Measurements from ENCODE around the gene SKOR1.

The SKOR1 gene

GRCh38 chr15:67794832-67795574 is 30.3 kb upstream of the SKOR1 start:
- DNase-seq (ENCODE audit: low read depth, low spot score) = no peak

GRCh38 chr15:67796196-67797127 is 28.8 kb upstream of the SKOR1 start:
- no peak for DNase-seq (ENCODE audit: low read depth, low spot score)

DNA sequence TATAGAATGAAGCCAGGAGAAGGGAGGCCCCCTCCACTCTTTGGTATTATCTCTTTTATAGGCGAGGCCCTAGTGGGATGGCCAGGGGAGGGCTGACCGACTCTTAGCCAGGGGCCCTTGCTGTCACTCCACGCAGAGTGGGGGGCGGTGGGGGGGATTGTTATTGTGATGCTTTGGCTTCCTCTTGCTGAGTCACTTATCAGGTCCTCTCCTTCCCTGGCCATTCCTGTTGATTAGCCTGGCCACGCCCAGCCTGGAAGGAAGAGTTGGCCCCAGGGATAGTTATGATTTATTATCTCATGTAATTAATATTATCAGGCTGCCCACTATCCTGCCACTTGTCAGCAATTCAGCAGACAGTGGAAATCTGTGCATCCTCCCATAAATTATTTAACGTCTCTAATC is 25.5 kb upstream of the SKOR1 start:
- no peak for DNase-seq (ENCODE audit: low read depth, low spot score)

- DNase-seq (ENCODE audit: low read depth, low spot score) = no peak
These were observed 24.2 kb upstream of the SKOR1 start for GRCh38 chr15:67801142-67801541.

DNA sequence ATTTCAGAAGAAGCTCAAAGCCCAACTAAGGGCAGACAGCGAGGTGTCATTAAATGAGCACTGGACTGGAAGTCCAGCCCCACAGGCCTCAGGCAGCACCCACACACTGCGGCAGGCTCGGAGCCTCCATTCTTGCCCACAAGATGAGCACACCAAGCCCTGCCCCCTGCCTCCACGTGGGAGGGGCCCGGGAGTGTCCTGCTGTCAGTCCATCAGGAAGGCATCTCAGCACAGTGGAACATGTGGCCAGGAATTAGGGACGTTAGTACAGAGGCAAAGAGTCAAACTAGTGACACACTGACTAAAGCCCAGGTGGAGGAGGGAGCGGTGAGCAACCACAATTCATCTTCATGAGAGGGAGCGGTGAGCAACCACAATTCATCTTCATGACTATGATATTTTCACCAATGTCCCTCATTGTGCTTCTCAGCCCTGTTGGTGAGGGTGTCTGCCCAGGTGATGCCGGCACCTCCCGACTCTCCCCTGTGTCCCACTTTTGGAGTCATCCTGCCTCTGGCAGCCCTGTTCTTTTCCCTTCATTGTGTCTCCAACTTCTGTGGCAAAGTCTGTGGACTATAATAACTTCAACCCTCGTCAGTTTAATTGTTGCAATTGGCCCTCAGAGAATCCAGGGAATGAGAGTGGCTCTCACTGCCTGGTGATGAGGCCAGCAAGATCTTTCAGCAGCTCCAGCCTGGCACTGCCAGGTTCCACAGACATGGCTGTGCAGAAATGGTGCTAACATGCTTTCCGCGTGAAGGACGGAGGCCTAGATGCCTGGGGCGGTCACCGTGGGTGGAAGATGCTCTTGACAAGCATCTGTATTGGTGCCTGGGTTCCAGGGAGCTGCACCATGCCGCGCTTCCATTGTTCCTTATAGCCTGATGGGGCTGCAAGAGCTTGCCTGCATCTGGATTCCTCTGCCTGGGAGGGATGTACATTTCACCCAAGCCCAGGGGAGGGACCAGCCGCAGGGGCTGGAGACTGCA is 23.1 kb upstream of the SKOR1 start:
- DNase-seq (ENCODE audit: low read depth, low spot score) = no peak

- no peak for DNase-seq (ENCODE audit: low read depth, low spot score)
These were observed 22.0 kb upstream of the SKOR1 start for GRCh38 chr15:67803299-67803698.

DNA sequence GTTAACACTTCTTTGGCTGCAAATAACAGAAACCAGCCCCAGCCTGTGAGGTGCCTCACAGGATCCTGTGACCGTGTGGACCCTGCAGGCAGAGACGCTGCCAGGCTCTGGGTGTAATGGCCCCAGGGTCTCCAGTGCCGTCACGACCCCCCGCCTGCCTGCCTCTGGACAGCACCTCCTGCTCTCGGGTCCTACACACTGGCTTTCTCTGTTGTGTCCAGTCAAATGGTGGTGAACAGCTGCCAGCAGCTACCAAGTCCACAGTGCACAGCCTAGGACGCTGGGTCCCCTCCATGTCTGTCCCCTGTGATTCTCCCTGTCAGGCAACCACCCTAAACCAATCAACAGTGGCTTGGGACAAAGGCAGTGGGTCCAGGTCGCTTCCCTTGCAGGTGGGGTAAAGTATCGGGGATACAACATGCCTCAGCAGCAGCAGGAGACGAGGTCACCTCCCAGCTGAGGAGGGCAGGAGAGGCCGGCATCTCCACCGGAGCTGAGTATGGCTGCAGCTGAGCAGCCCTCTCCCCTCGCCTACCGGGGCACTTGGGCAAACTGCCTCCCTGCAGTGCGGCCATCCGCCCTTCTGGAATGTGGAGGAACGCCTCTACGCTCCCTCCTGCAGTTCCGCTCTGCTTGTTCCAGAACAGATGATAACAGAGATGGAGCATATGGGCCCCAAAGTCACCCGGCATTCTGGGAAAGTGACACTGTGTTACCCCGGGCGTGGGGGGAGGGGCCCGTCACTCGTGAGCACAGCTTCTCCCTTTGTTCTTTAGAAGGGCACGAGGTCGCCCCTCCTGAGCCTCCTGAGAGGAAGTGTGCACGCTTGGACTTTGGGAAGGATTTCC is 21.1 kb upstream of the SKOR1 start:
- no peak for DNase-seq (ENCODE audit: low read depth, low spot score)

GRCh38 chr15:67805008-67805665 is 20.2 kb upstream of the SKOR1 start:
- DNase-seq (ENCODE audit: low read depth, low spot score) = no peak

DNA sequence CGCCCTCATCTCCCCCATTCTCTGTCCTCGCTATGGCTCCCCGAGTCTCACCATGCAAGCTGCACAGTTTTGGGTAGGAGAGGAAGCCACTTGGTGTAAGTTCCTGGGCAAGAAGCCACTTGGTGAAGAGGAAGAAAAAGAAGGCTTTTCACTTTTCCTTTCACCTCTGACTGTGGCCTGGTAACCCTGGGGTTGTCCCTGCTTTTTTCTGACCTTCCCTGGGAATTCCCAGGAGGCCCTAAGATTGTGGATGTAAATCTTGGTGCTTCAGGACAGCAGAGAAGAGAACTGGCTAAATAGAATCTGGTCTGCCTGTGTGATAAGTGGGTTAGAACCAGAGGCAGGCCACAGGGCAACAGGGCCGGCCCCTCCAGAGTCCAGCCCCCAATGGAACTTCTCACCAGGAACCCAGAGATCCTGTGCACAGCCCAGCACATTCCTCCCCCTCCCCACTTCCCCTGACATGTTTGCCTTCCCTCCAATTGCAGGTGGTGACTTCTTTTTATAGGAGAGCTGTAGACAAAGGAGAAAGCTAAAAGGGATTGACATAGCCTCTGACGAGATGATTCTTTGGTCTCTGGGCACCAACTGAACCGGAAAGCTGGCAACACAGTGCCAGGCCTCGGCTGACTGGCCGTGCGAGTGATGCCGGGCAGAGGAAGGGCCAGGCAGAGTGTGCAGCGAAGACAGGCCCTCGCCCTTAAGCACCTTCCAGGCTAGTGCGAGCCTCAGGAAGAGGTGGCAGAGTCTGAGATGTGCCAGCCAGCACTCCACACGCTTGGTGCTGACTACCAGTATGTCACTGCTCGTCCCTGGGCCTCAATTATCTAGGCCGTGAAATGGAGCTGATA is 19.4 kb upstream of the SKOR1 start:
- no peak for DNase-seq (ENCODE audit: low read depth, low spot score)

DNA sequence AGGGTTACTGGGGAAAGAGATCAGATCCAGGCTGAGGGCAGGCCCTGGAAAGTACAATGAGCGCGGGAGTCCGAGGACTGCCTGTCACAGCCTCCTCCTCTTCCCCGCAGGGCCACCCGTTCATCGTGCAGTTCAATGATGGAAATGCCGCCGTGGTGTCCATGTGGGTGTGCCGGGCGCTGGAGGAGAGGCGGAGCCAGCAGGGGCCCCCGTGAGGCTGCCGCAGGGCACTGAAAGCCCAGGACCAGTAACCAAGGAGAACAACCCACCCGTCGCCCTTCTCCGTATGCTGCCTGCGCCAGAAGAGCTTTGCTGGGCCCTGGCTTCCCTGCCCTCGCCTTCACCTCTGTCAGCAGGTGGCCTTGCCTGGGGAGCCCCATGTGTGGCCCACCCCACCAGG is 18.8 kb upstream of the SKOR1 start:
- DNase-seq (ENCODE audit: low read depth, low spot score) = no peak

- DNase-seq (ENCODE audit: low read depth, low spot score) = no peak
These were observed 18.2 kb upstream of the SKOR1 start for GRCh38 chr15:67807141-67807540.

GRCh38 chr15:67807836-67808235 is 17.5 kb upstream of the SKOR1 start:
- DNase-seq (ENCODE audit: low read depth, low spot score) = no peak

GRCh38 chr15:67808821-67809220 is 16.5 kb upstream of the SKOR1 start:
- DNase-seq (ENCODE audit: low read depth, low spot score) = no peak

GRCh38 chr15:67809441-67809840 is 15.9 kb upstream of the SKOR1 start:
- no peak for DNase-seq (ENCODE audit: low read depth, low spot score)

DNA sequence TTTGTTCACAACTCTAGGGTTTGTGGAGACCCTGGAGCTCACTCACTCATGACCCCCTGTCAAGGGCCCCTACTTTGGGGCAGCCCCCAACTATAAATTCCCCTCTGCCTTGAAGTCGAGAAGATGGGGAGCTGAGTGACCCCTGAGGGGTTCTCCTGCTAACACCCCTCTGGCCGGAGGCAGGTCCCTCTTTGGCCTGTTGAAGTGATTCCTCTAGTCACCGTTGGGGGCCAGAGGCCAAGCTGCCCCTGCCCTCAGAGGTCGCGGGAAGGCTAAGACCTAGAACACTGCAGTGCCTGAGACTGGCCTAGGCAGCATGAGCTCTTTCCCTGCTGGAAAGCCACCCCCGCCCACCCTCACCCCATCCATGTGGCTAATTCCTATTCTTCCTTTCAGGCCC is 15.4 kb upstream of the SKOR1 start:
- no peak for DNase-seq (ENCODE audit: low read depth, low spot score)

- no peak for DNase-seq (ENCODE audit: low read depth, low spot score)
These were observed 13.1 kb upstream of the SKOR1 start for GRCh38 chr15:67812241-67812644.

DNA sequence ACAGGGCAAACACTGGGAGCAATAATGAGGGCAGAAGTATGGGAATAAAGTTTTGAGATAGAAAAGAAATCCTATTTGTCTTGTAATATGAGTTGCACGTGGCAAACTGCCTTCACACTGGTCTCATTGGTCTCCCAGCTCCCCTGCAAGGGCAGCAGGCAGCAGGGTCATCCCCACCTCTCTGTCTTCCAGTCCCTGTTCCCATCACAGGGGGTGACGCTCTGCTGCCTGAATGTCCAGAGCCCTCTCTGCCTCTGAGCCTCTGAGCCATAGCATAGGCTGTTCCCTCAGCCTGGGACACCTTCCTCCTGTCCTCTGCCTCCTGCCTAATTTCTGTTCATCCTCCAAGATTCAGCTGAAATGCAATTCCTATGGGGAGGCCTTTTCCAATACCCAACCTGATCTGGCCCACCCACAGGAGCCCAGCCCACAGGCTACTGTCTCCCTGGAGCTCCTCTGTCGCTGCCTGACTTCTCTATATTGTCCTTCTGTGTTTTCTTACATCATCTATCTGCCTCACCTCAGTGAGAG is 12.1 kb upstream of the SKOR1 start:
- DNase-seq (ENCODE audit: low read depth, low spot score) = no peak

DNA sequence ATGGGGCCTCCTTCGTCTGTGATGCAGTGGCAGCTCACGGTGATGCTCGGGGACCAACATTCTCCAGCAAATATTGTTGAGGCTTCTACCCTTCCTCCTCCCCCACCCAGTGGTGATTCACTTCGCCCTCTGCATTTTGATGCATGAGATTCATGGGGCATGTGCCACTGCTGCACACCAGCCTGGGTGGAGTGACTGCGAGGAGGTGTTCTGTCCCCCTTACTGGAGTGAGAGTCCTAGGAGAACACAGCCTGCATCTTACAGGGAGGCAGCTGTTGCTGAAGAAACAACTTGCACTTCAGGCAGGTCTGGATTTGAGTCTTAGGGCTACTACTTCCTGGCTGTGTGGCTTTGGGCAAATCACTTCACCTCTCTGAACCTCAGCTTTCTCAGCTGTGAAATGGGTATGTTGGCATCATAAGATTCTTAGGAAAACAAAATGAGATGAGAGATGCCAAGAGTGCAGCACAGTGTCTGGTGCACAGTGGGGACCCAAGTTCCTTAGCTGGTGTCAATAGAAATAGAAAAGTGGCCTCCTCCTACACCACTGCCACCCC is 10.2 kb upstream of the SKOR1 start:
- DNase-seq (ENCODE audit: low read depth, low spot score) = no peak

GRCh38 chr15:67816668-67817067 is 8.6 kb upstream of the SKOR1 start:
- DNase-seq (ENCODE audit: low read depth, low spot score) = no peak

All from smooth muscle cell of the brain vasculature (primary cell).